ENCODE measurements around the gene OR8B8.

OR8B8 gene

GRCh38 chr11:124442847-124443246 lies 2.6 kb downstream of the OR8B8 start:
- CTCF ChIA-PET = no interaction called here
- POLR2A ChIA-PET (ENCODE audit: low non-redundant PET) = no interaction called here
- H3K27ac ChIP-seq = no peak overlapping the region

GRCh38 chr11:124442442-124442841 lies 3.1 kb downstream of the OR8B8 start:
- ChIA-PET CTCF (no interaction called here), POLR2A (ENCODE audit: low non-redundant PET) (no interaction called here)
- no peak for DNase-seq (ENCODE audit: low spot score)
- no peak for TF ChIP-seq CTCF (conservative IDR thresholded peaks at IDR 0.05; ENCODE audit: low read depth)
- no peak overlapping the region for H3K27ac ChIP-seq

More at GRCh38 chr11:124442847-124443246, 2.6 kb downstream of the OR8B8 start:
- DNase-seq (ENCODE audit: low spot score) = no peak
- TF ChIP-seq CTCF (conservative IDR thresholded peaks at IDR 0.05; ENCODE audit: low read depth) = no peak

- no peak overlapping the region for H3K27ac ChIP-seq
- no peak for TF ChIP-seq CTCF (conservative IDR thresholded peaks at IDR 0.05; ENCODE audit: low read depth)
- CTCF ChIA-PET = no interaction called here
- POLR2A ChIA-PET (ENCODE audit: low non-redundant PET) = no interaction called here
- no peak for DNase-seq (ENCODE audit: low spot score)
Observed at GRCh38 chr11:124441519-124441918, 4.0 kb downstream of the OR8B8 start.

- CTCF ChIA-PET = no interaction called here
- no peak for DNase-seq (ENCODE audit: low spot score)
Observed at GRCh38 chr11:124441081-124441480, 4.4 kb downstream of the OR8B8 start.

GRCh38 chr11:124440608-124441007 lies 4.9 kb downstream of the OR8B8 start:
- H3K27ac ChIP-seq = no peak overlapping the region
- no peak for DNase-seq (ENCODE audit: low spot score)
- no peak for TF ChIP-seq CTCF (conservative IDR thresholded peaks at IDR 0.05; ENCODE audit: low read depth)
- CTCF ChIA-PET = no interaction called here
- POLR2A ChIA-PET (ENCODE audit: low non-redundant PET) = no interaction called here

More at GRCh38 chr11:124441081-124441480, 4.4 kb downstream of the OR8B8 start:
- TF ChIP-seq CTCF (conservative IDR thresholded peaks at IDR 0.05; ENCODE audit: low read depth) = no peak
- no peak overlapping the region for H3K27ac ChIP-seq
- POLR2A ChIA-PET (ENCODE audit: low non-redundant PET) = no interaction called here

GRCh38 chr11:124434699-124435098 lies 10.8 kb downstream of the OR8B8 start:
- DNase-seq (ENCODE audit: low spot score) = no peak
- TF ChIP-seq CTCF (conservative IDR thresholded peaks at IDR 0.05; ENCODE audit: low read depth) = no peak

GRCh38 chr11:124429599-124429998 lies 15.9 kb downstream of the OR8B8 start:
- TF ChIP-seq CTCF (conservative IDR thresholded peaks at IDR 0.05; ENCODE audit: low read depth) = no peak
- no peak overlapping the region for H3K27ac ChIP-seq
- DNase-seq (ENCODE audit: low spot score) = no peak
- POLR2A ChIA-PET (ENCODE audit: low non-redundant PET) = no interaction called here
- CTCF ChIA-PET = no interaction called here

More at GRCh38 chr11:124434699-124435098, 10.8 kb downstream of the OR8B8 start:
- H3K27ac ChIP-seq = no peak overlapping the region
- ChIA-PET POLR2A (ENCODE audit: low non-redundant PET) (no interaction called here), CTCF (interaction anchor here (0.6 kb wide), 1 partner anchor 1093 kb away, joined by 3 read pairs; no protein-coding TSS in a partner anchor)
